Measurements from ENCODE around the gene NDUFB8.

Gene NDUFB8

GRCh38 chr10:100528921-100529474 is 673 bp downstream of the NDUFB8 start:
- H3K4me1 ChIP-seq (ENCODE audit: control extremely low read depth in 1 of 4, control insufficient read depth in 4 of 4, insufficient read depth in 4 of 4, low read length in 3 of 4), result peaks cover 9 to 23% (median 17%) of the 10 kb centered on the region in 4 experiments
- peak overlapping the region; percentile 70 to 87 for H3K27ac ChIP-seq (ENCODE audit: insufficient read depth in 1 of 2, low read depth in 1 of 2, low read length in 2 of 2, poor library complexity in 1 of 2, severe bottlenecking in 2 of 2)
- H3K9me3 ChIP-seq (ENCODE audit: control extremely low read depth in 1 of 5, control insufficient read depth in 4 of 5, insufficient read depth in 2 of 5, low read depth in 1 of 5, low read length in 4 of 5), result no peaks in the 10 kb centered on the region
- no peaks in the 10 kb centered on the region for H3K27me3 ChIP-seq (replicated peaks in 2 of 5; ENCODE audit: control insufficient read depth in 4 of 5, insufficient read depth in 5 of 5, low read length in 4 of 5)
- POLR2A ChIA-PET, result no interaction called here
- peaks cover 19 to 31% (median 27%) of the 10 kb centered on the region in 4 experiments for H3K36me3 ChIP-seq (ENCODE audit: control insufficient read depth in 4 of 4, insufficient read depth in 4 of 4, low read length in 3 of 4)
- H3K4me3 ChIP-seq (ENCODE audit: control insufficient read depth in 1 of 7, extremely low read depth in 1 of 7, insufficient read depth in 4 of 7, low read depth in 2 of 7, low read length in 6 of 7), result peak overlapping the region; percentile 78 to 100 (median 97)
- 0% methylated on average over 11 of the region's 18 CpGs for WGBS (ENCODE audit: insufficient coverage)
- CTCF ChIA-PET, result interaction anchor here (2.0 to 5.5 kb wide), 2 partner anchors 7 to 11 kb away, joined by 5 to 38 read pairs; partner anchors contain the start of genes HIF1AN and SEC31B
- DNase-seq, result peak in 2 of 3 donors; percentile 32 to 40

GRCh38 chr10:100528123-100528886 is 1.4 kb downstream of the NDUFB8 start:
- POLR2A ChIA-PET, result no interaction called here
- WGBS (ENCODE audit: insufficient coverage), result 81% methylated on average over 4 of the region's 7 CpGs
- Histone ChIP-seq H3K9me3 (ENCODE audit: control extremely low read depth in 1 of 5, control insufficient read depth in 4 of 5, insufficient read depth in 2 of 5, low read depth in 1 of 5, low read length in 4 of 5) (no peaks in the 10 kb centered on the region), H3K4me1 (ENCODE audit: control extremely low read depth in 1 of 4, control insufficient read depth in 4 of 4, insufficient read depth in 4 of 4, low read length in 3 of 4) (peaks cover 9 to 23% (median 17%) of the 10 kb centered on the region in 4 experiments), H3K4me3 (ENCODE audit: control insufficient read depth in 1 of 7, extremely low read depth in 1 of 7, insufficient read depth in 4 of 7, low read depth in 2 of 7, low read length in 6 of 7) (peak overlapping the region in 6 of 7 experiments; percentile 78 to 100 (median 98)), H3K36me3 (ENCODE audit: control insufficient read depth in 4 of 4, insufficient read depth in 4 of 4, low read length in 3 of 4) (peaks cover 19 to 38% (median 33%) of the 10 kb centered on the region in 4 experiments), H3K27me3 (replicated peaks in 2 of 5; ENCODE audit: control insufficient read depth in 4 of 5, insufficient read depth in 5 of 5, low read length in 4 of 5) (no peaks in the 10 kb centered on the region), H3K27ac (ENCODE audit: insufficient read depth in 1 of 2, low read depth in 1 of 2, low read length in 2 of 2, poor library complexity in 1 of 2, severe bottlenecking in 2 of 2) (peak overlapping the region; percentile 13 to 87)
- DNase-seq, result peak in 1 of 3 donors; percentile 15
- CTCF ChIA-PET, result interaction anchor here (1.2 to 5.5 kb wide), 3 partner anchors 7 to 15 kb away, joined by 3 to 38 read pairs (median 5); partner anchors contain the start of genes HIF1AN and SEC31B

- H3K4me3 ChIP-seq (ENCODE audit: control insufficient read depth in 1 of 7, extremely low read depth in 1 of 7, insufficient read depth in 4 of 7, low read depth in 2 of 7, low read length in 6 of 7), result no peak overlapping the region
- peaks cover 19 to 50% (median 37%) of the 10 kb centered on the region in 4 experiments for H3K36me3 ChIP-seq (ENCODE audit: control insufficient read depth in 4 of 4, insufficient read depth in 4 of 4, low read length in 3 of 4)
- ChIA-PET CTCF (interaction anchor here (0.6 to 1.8 kb wide), 5 partner anchors 9 to 85 kb away, joined by 3 to 10 read pairs (median 5); partner anchors contain the start of gene HIF1AN), POLR2A (interaction anchor here (0.6 to 0.9 kb wide), 3 partner anchors 27 to 901 kb away, joined by 3 to 5 read pairs (median 3); no protein-coding TSS in a partner anchor)
- 100% methylated on average over 2 of the region's 2 CpGs for WGBS (ENCODE audit: insufficient coverage)
- H3K27me3 ChIP-seq (replicated peaks in 2 of 5; ENCODE audit: control insufficient read depth in 4 of 5, insufficient read depth in 5 of 5, low read length in 4 of 5), result peaks cover 0 to 12% (median 4%) of the 10 kb centered on the region in 5 experiments
- no peak overlapping the region for H3K27ac ChIP-seq (ENCODE audit: insufficient read depth in 1 of 2, low read depth in 1 of 2, low read length in 2 of 2, poor library complexity in 1 of 2, severe bottlenecking in 2 of 2)
- H3K9me3 ChIP-seq (ENCODE audit: control extremely low read depth in 1 of 5, control insufficient read depth in 4 of 5, insufficient read depth in 2 of 5, low read depth in 1 of 5, low read length in 4 of 5), result no peaks in the 10 kb centered on the region
- DNase-seq, result no peak
- peaks cover 6 to 17% (median 14%) of the 10 kb centered on the region in 4 experiments for H3K4me1 ChIP-seq (ENCODE audit: control extremely low read depth in 1 of 4, control insufficient read depth in 4 of 4, insufficient read depth in 4 of 4, low read length in 3 of 4)
Observed at GRCh38 chr10:100524638-100525037, 5.0 kb downstream of the NDUFB8 start.

- Histone ChIP-seq H3K36me3 (ENCODE audit: control insufficient read depth in 4 of 4, insufficient read depth in 4 of 4, low read length in 3 of 4) (peaks cover 19 to 50% (median 37%) of the 10 kb centered on the region in 4 experiments), H3K27me3 (replicated peaks in 2 of 5; ENCODE audit: control insufficient read depth in 4 of 5, insufficient read depth in 5 of 5, low read length in 4 of 5) (peaks cover 0 to 17% (median 6%) of the 10 kb centered on the region in 5 experiments), H3K9me3 (ENCODE audit: control extremely low read depth in 1 of 5, control insufficient read depth in 4 of 5, insufficient read depth in 2 of 5, low read depth in 1 of 5, low read length in 4 of 5) (no peaks in the 10 kb centered on the region), H3K4me1 (ENCODE audit: control extremely low read depth in 1 of 4, control insufficient read depth in 4 of 4, insufficient read depth in 4 of 4, low read length in 3 of 4) (peaks cover 6 to 19% (median 15%) of the 10 kb centered on the region in 4 experiments), H3K4me3 (ENCODE audit: control insufficient read depth in 1 of 7, extremely low read depth in 1 of 7, insufficient read depth in 4 of 7, low read depth in 2 of 7, low read length in 6 of 7) (no peak overlapping the region), H3K27ac (ENCODE audit: insufficient read depth in 1 of 2, low read depth in 1 of 2, low read length in 2 of 2, poor library complexity in 1 of 2, severe bottlenecking in 2 of 2) (no peak overlapping the region)
- ChIA-PET CTCF (interaction anchor here (1.2 to 1.8 kb wide), 4 partner anchors 8 to 85 kb away, joined by 3 to 10 read pairs (median 6); partner anchors contain the start of gene HIF1AN), POLR2A (no interaction called here)
- 100% methylated on average over 6 of the region's 6 CpGs for WGBS (ENCODE audit: insufficient coverage)
- DNase-seq, result no peak
Observed at GRCh38 chr10:100524206-100524605, 5.5 kb downstream of the NDUFB8 start.

- Histone ChIP-seq H3K27me3 (replicated peaks in 2 of 5; ENCODE audit: control insufficient read depth in 4 of 5, insufficient read depth in 5 of 5, low read length in 4 of 5) (peaks cover 0 to 20% (median 13%) of the 10 kb centered on the region in 5 experiments), H3K36me3 (ENCODE audit: control insufficient read depth in 4 of 4, insufficient read depth in 4 of 4, low read length in 3 of 4) (peaks cover 19 to 50% (median 37%) of the 10 kb centered on the region in 4 experiments), H3K9me3 (ENCODE audit: control extremely low read depth in 1 of 5, control insufficient read depth in 4 of 5, insufficient read depth in 2 of 5, low read depth in 1 of 5, low read length in 4 of 5) (no peaks in the 10 kb centered on the region), H3K27ac (ENCODE audit: insufficient read depth in 1 of 2, low read depth in 1 of 2, low read length in 2 of 2, poor library complexity in 1 of 2, severe bottlenecking in 2 of 2) (no peak overlapping the region), H3K4me3 (ENCODE audit: control insufficient read depth in 1 of 7, extremely low read depth in 1 of 7, insufficient read depth in 4 of 7, low read depth in 2 of 7, low read length in 6 of 7) (no peak overlapping the region), H3K4me1 (ENCODE audit: control extremely low read depth in 1 of 4, control insufficient read depth in 4 of 4, insufficient read depth in 4 of 4, low read length in 3 of 4) (peaks cover 0 to 10% (median 5%) of the 10 kb centered on the region in 4 experiments)
- no peak for DNase-seq
- POLR2A ChIA-PET, result interaction anchor here (0.7 kb wide), 1 partner anchor 39 kb away, joined by 3 read pairs; no protein-coding TSS in a partner anchor
- CTCF ChIA-PET, result interaction anchor here (1.0 to 1.5 kb wide), 5 partner anchors 15 to 273 kb away, joined by 3 to 5 read pairs (median 3); no protein-coding TSS in a partner anchor
- 91% methylated on average over 9 of the region's 9 CpGs for WGBS (ENCODE audit: insufficient coverage)
Observed at GRCh38 chr10:100522945-100523344, 6.7 kb downstream of the NDUFB8 start.

GRCh38 chr10:100522107-100522801 is 7.4 kb downstream of the NDUFB8 start:
- peaks cover 19 to 50% (median 36%) of the 10 kb centered on the region in 4 experiments for H3K36me3 ChIP-seq (ENCODE audit: control insufficient read depth in 4 of 4, insufficient read depth in 4 of 4, low read length in 3 of 4)
- no CpG with 5 or more reads among the region's 5 CpGs for WGBS (ENCODE audit: insufficient coverage)
- H3K27me3 ChIP-seq (replicated peaks in 2 of 5; ENCODE audit: control insufficient read depth in 4 of 5, insufficient read depth in 5 of 5, low read length in 4 of 5), result peaks cover 0 to 20% (median 13%) of the 10 kb centered on the region in 5 experiments
- ChIA-PET POLR2A (interaction anchor here (0.6 to 0.7 kb wide), 2 partner anchors 40 to 188 kb away, joined by 3 read pairs; no protein-coding TSS in a partner anchor), CTCF (interaction anchor here (0.5 to 1.5 kb wide), 8 partner anchors 15 to 274 kb away, joined by 3 to 5 read pairs (median 3); no protein-coding TSS in a partner anchor)
- no peak for DNase-seq
- peaks cover 0 to 10% (median 3%) of the 10 kb centered on the region in 4 experiments for H3K4me1 ChIP-seq (ENCODE audit: control extremely low read depth in 1 of 4, control insufficient read depth in 4 of 4, insufficient read depth in 4 of 4, low read length in 3 of 4)
- H3K4me3 ChIP-seq (ENCODE audit: control insufficient read depth in 1 of 7, extremely low read depth in 1 of 7, insufficient read depth in 4 of 7, low read depth in 2 of 7, low read length in 6 of 7), result no peak overlapping the region
- no peaks in the 10 kb centered on the region for H3K9me3 ChIP-seq (ENCODE audit: control extremely low read depth in 1 of 5, control insufficient read depth in 4 of 5, insufficient read depth in 2 of 5, low read depth in 1 of 5, low read length in 4 of 5)
- H3K27ac ChIP-seq (ENCODE audit: insufficient read depth in 1 of 2, low read depth in 1 of 2, low read length in 2 of 2, poor library complexity in 1 of 2, severe bottlenecking in 2 of 2), result no peak overlapping the region
